ENCODE measurements around the gene ANTXR2.

DNA sequence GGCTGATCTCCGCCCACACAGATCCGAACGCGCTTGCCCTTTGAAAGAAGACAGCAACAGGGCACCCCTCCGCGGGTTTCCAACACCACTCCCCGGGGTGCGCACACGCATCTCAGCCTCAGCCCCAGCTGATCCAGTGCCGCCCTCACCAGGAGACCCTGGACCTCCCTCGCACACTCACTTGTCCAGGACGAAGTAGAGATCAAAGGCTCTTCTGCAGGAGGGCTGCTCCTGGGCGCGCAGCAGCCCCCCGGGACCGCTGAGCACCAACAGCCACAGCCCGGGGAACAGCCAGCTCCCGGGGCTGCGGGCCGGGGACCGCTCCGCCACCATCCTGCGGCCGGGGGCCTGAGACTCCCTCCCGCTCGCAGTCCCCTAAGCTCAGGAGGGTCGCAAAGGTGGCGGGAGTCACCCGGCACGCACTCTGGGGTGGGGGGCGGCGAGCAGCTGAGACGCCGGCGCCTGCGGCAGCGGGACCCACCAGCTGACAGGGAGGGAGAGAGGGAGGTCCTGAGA lies 743 bp downstream of the ANTXR2 start:
- no peak for TF ChIP-seq CTCF (IDR thresholded peaks at IDR 0.05)
- no peak for TF ChIP-seq POLR2A (IDR thresholded peaks at IDR 0.05)
